ENCODE results near the gene RBL1. TPM values are rescaled to one million over a fixed set of nuclear protein-coding genes. Genes with fewer than 3 reads are reported as not detected.
"Not testable (repeated sequence)": the region's sequence is repeated elsewhere in the genome, so short reads cannot be mapped to it uniquely, and the experiment has no call there.

RBL1 gene
- total and polyA plus RNA-seq, 3 donors from 2014 or later: 6.0 to 15.3 (median 14.2) TPM

DNA sequence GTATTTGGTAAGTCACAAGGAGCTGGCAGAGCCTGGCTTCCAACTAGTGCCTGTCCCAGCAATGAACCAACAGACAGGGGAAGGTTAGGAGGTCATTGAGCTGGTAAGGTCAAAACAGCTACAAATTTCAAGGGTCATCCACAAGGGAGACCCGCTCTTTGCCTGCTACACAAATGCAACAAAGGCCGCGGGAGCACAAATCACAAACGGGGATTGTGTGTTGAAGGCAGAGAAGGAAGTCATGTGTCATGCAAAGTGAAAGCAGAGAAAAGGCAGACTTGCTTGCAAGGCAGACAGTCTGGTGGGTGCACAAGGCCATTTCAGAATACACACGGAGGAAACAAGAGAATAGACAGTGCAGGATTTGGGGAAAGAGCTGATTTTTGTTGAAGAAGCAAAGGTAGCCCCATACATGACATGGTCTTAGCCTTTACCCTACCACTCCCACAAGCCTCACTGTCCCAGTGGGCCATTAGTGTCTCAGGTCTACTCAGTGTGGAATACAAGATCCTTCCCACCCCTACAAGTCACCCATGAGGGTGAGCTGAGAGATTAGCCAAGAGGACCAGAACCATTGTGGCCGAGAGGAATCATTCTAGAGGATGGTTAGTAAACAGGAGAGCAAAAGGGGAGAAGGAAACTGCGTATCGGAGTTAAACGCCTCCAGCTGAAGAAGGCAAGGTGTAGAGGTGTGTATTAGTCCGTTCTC lies 126.2 kb downstream of the RBL1 start:
- TF ChIP-seq, protein P1, sequence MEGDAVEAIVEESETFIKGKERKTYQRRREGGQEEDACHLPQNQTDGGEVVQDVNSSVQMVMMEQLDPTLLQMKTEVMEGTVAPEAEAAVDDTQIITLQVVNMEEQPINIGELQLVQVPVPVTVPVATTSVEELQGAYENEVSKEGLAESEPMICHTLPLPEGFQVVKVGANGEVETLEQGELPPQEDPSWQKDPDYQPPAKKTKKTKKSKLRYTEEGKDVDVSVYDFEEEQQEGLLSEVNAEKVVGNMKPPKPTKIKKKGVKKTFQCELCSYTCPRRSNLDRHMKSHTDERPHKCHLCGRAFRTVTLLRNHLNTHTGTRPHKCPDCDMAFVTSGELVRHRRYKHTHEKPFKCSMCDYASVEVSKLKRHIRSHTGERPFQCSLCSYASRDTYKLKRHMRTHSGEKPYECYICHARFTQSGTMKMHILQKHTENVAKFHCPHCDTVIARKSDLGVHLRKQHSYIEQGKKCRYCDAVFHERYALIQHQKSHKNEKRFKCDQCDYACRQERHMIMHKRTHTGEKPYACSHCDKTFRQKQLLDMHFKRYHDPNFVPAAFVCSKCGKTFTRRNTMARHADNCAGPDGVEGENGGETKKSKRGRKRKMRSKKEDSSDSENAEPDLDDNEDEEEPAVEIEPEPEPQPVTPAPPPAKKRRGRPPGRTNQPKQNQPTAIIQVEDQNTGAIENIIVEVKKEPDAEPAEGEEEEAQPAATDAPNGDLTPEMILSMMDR (IDR thresholded peaks at IDR 0.05): no peak
- no peak for TF ChIP-seq POLR2A (IDR thresholded peaks at IDR 0.05)
- Histone ChIP-seq H3K4me3 (no peak overlapping the region), H3K36me3 (ENCODE audit: low read depth, missing control alignments) (no peaks in the 10 kb centered on the region), H3K27ac (no peak overlapping the region), H3K4me1 (no peaks in the 10 kb centered on the region), H3K27me3 (no peaks in the 10 kb centered on the region), H3K9me3 (no peaks in the 10 kb centered on the region)
- intact Hi-C loops (cut with DNase I; ENCODE audit: low total_unique reads): no loop called here
- no peak for DNase-seq
- 84 to 88% methylated on average over 10 of the region's 10 CpGs for WGBS, 2 donors

- intact Hi-C loops (cut with DNase I; ENCODE audit: low total_unique reads): no loop called here
- no peak for TF ChIP-seq POLR2A (IDR thresholded peaks at IDR 0.05)
- TF ChIP-seq, protein P1 (IDR thresholded peaks at IDR 0.05): no peak
These were observed 126.7 kb downstream of the RBL1 start for GRCh38 chr20:36969051-36969450.

GRCh38 chr20:36967636-36968035 lies 128.2 kb downstream of the RBL1 start:
- intact Hi-C loops (cut with DNase I; ENCODE audit: low total_unique reads): no loop called here
- TF ChIP-seq, protein P1 (IDR thresholded peaks at IDR 0.05): no peak
- TF ChIP-seq POLR2A (IDR thresholded peaks at IDR 0.05): no peak
- Histone ChIP-seq H3K4me3 (no peak overlapping the region), H3K36me3 (ENCODE audit: low read depth, missing control alignments) (no peaks in the 10 kb centered on the region), H3K4me1 (no peaks in the 10 kb centered on the region), H3K9me3 (no peaks in the 10 kb centered on the region), H3K27ac (no peak overlapping the region), H3K27me3 (no peaks in the 10 kb centered on the region)
- DNase-seq: no peak
- WGBS, 2 donors: 91 to 92% methylated on average over 5 of the region's 5 CpGs

More at GRCh38 chr20:36969051-36969450, 126.7 kb downstream of the RBL1 start:
- no peaks in the 10 kb centered on the region for H3K36me3 ChIP-seq (ENCODE audit: low read depth, missing control alignments)
- 93 to 95% methylated on average over 4 of the region's 4 CpGs for WGBS, 2 donors
- no peaks in the 10 kb centered on the region for H3K9me3 ChIP-seq
- DNase-seq: no peak
- H3K4me3 ChIP-seq: no peak overlapping the region
- no peaks in the 10 kb centered on the region for H3K27me3 ChIP-seq
- no peak overlapping the region for H3K27ac ChIP-seq
- no peaks in the 10 kb centered on the region for H3K4me1 ChIP-seq

DNA sequence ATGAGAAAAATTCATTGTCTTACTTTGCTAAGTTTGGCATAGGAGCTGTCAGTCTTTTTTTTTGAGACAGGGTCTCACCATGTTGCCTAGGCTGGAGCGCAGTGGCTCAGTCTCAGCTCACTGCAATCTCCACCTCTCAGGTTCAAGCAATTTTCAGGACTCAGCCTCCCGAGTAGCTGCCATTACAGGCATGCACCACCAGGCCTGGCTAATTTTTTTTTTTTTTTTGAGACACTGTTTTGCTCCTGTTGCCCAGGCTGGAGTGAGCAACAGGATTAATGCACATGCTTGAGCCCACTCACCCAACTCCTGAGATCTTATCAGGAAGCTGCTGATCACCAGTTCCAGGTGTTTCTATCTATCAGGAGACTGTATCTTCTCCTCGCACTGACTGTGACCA lies 128.8 kb downstream of the RBL1 start:
- intact Hi-C loops (cut with DNase I; ENCODE audit: low total_unique reads); H3K4me1 ChIP-seq; H3K27ac ChIP-seq; H3K36me3 ChIP-seq (ENCODE audit: low read depth, missing control alignments); DNase-seq; H3K9me3 ChIP-seq; H3K27me3 ChIP-seq; H3K4me3 ChIP-seq: not testable (repeated sequence)
- WGBS, 2 donors: 94 to 98% methylated on average over 3 of the region's 3 CpGs

GRCh38 chr20:36962354-36962941 lies 133.3 kb downstream of the RBL1 start:
- DNase-seq; H3K9me3 ChIP-seq; H3K4me3 ChIP-seq; H3K27ac ChIP-seq; H3K4me1 ChIP-seq; H3K36me3 ChIP-seq (ENCODE audit: low read depth, missing control alignments); intact Hi-C loops (cut with DNase I; ENCODE audit: low total_unique reads); H3K27me3 ChIP-seq: not testable (repeated sequence)
- 87% methylated on average over 9 of the region's 9 CpGs for WGBS, 2 donors

GRCh38 chr20:36959242-36959641 lies 136.6 kb downstream of the RBL1 start:
- Histone ChIP-seq H3K4me1 (no peaks in the 10 kb centered on the region), H3K27me3 (no peaks in the 10 kb centered on the region), H3K27ac (no peak overlapping the region), H3K9me3 (no peaks in the 10 kb centered on the region), H3K36me3 (ENCODE audit: low read depth, missing control alignments) (no peaks in the 10 kb centered on the region), H3K4me3 (no peak overlapping the region)
- DNase-seq: no peak
- intact Hi-C loops (cut with DNase I; ENCODE audit: low total_unique reads): no loop called here
- WGBS, 2 donors: 75 to 83% methylated on average over 4 of the region's 4 CpGs
- TF ChIP-seq, protein P1 (IDR thresholded peaks at IDR 0.05): no peak
